Measurements from ENCODE around the gene CDK6. TPM values are rescaled to one million over a fixed set of nuclear protein-coding genes. Genes with fewer than 3 reads are reported as not detected.

Gene CDK6
- total and polyA plus RNA-seq, 2 of the 8 experiments (the other 6 are each of a cell fraction or from before 2014, with no cell fraction given), result 5.9 to 18.9 TPM

GRCh38 chr7:92838934-92839333, 2.6 kb upstream of the CDK6 start:
- Histone ChIP-seq H2BK5ac (ENCODE audit: low read depth, low read length) (no peak overlapping the region), H3K36me3 (ENCODE audit: control insufficient read depth in 2 of 4, insufficient read depth in 4 of 4, low read length in 3 of 4) (no peaks in the 10 kb centered on the region), H2BK12ac (ENCODE audit: low read depth, low read length) (no peak overlapping the region), H3K79me1 (ENCODE audit: low read depth, low read length) (no peaks in the 10 kb centered on the region), H2AK5ac (ENCODE audit: low read depth, low read length) (no peak overlapping the region), H3K23ac (ENCODE audit: insufficient read length) (no peak overlapping the region), H4K8ac (ENCODE audit: extremely low read depth, insufficient read depth, low read length) (no peak overlapping the region), H3K79me2 (ENCODE audit: control insufficient read depth in 1 of 2, insufficient read depth in 2 of 2, low read length in 2 of 2) (no peaks in the 10 kb centered on the region), H3K4ac (replicated peaks; ENCODE audit: insufficient read length, low read depth, low read length) (no peak overlapping the region), H3K9me3 (ENCODE audit: insufficient read depth in 2 of 2, low read depth in 1 of 2, low read length in 1 of 2) (no peaks in the 10 kb centered on the region), H3K23me2 (ENCODE audit: low read depth, low read length) (peaks cover 20% of the 10 kb centered on the region), H2BK15ac (ENCODE audit: low read length) (no peak overlapping the region), H2BK120ac (replicated peaks; ENCODE audit: low read depth, low read length) (no peak overlapping the region), H4K20me1 (replicated peaks in 1 of 2; ENCODE audit: control insufficient read depth in 1 of 2, insufficient read depth in 2 of 2, low read length in 2 of 2) (peaks cover 0 to 3% of the 10 kb centered on the region in 2 experiments), H3K4me2 (ENCODE audit: insufficient read depth in 1 of 2, low read depth in 2 of 2, low read length in 2 of 2) (no peak overlapping the region), H4K5ac (ENCODE audit: insufficient read length, low read depth, low read length) (no peak overlapping the region), H2AFZ (ENCODE audit: low read length) (no peak overlapping the region), H3K14ac (ENCODE audit: insufficient read length) (no peak overlapping the region), H4K91ac (replicated peaks; ENCODE audit: insufficient read length, low read length) (no peak overlapping the region), H3K9ac (replicated peaks in 1 of 4; ENCODE audit: extremely low read depth in 1 of 4, low read depth in 3 of 4, low read length in 3 of 4) (no peak overlapping the region), H3K4me1 (replicated peaks in 1 of 4; ENCODE audit: control insufficient read depth in 3 of 4, insufficient read depth in 4 of 4, low read length in 3 of 4) (peaks cover 0 to 3% (median 0%) of the 10 kb centered on the region in 4 experiments; a peak in 1 of 7 replicates), H3K18ac (ENCODE audit: extremely low read depth, low read length) (no peak overlapping the region), H3K27ac (ENCODE audit: low read depth, low read length) (no peak overlapping the region), H3K27me3 (replicated peaks in 1 of 4; ENCODE audit: control insufficient read depth in 3 of 4, extremely low read depth in 1 of 4, insufficient read depth in 3 of 4, low read length in 3 of 4) (peaks cover 0 to 16% (median 8%) of the 10 kb centered on the region in 4 experiments; a peak in 5 of 7 replicates), H3K56ac (replicated peaks; ENCODE audit: insufficient read length, low read depth, low read length) (no peak overlapping the region), H2BK20ac (ENCODE audit: low read length) (no peak overlapping the region), H3K4me3 (ENCODE audit: extremely low read depth in 1 of 4, insufficient read depth in 2 of 4, low read depth in 3 of 4, low read length in 4 of 4) (no peak overlapping the region)
- FAIRE-seq, result no peak
- POLR2A ChIA-PET (ENCODE audit: partially characterized antibody), result no interaction called here
- CTCF ChIA-PET (ENCODE audit: partially characterized antibody), result interaction anchor here (0.7 to 3.3 kb wide), 5 partner anchors 25 to 249 kb away, joined by 4 to 10 read pairs (median 4); partner anchors contain the start of gene FAM133B
- no peak for TF ChIP-seq FOSL1 (IDR thresholded peaks at IDR 0.05; ENCODE audit: insufficient read depth, low read depth, low read length)
- TF ChIP-seq GTF2F1 (IDR thresholded peaks at IDR 0.05; ENCODE audit: borderline replicate concordance, low read depth, low read length), result no peak
- no peak for TF ChIP-seq SIRT6 (IDR thresholded peaks at IDR 0.05; ENCODE audit: low read length)
- no peak for TF ChIP-seq SIN3A (conservative IDR thresholded peaks at IDR 0.05 in 1 of 2, IDR thresholded peaks at IDR 0.05 in 1 of 2; ENCODE audit: low read depth in 1 of 2, low read length in 2 of 2)
- TF ChIP-seq EZH2 (IDR thresholded peaks at IDR 0.05; ENCODE audit: low read depth, low read length, severe bottlenecking), result no peak
- no peak for DNase-seq (ENCODE audit: low read depth in 1 of 2, low spot score in 2 of 2)

All from H1 (cell line).